ENCODE results near the gene LIN7B. TPM values are rescaled to one million over a fixed set of nuclear protein-coding genes. Genes with fewer than 3 reads are reported as not detected.

The LIN7B gene
- total and polyA plus RNA-seq, 9 of the 15 experiments (the other 6 are each of a cell fraction or from before 2014, with no cell fraction given): 0.89 to 15.7 (median 4.0) TPM

GRCh38 chr19:49155820-49156346 lies 41.7 kb downstream of the LIN7B start (continued):
- TF ChIP-seq, protein P1, sequence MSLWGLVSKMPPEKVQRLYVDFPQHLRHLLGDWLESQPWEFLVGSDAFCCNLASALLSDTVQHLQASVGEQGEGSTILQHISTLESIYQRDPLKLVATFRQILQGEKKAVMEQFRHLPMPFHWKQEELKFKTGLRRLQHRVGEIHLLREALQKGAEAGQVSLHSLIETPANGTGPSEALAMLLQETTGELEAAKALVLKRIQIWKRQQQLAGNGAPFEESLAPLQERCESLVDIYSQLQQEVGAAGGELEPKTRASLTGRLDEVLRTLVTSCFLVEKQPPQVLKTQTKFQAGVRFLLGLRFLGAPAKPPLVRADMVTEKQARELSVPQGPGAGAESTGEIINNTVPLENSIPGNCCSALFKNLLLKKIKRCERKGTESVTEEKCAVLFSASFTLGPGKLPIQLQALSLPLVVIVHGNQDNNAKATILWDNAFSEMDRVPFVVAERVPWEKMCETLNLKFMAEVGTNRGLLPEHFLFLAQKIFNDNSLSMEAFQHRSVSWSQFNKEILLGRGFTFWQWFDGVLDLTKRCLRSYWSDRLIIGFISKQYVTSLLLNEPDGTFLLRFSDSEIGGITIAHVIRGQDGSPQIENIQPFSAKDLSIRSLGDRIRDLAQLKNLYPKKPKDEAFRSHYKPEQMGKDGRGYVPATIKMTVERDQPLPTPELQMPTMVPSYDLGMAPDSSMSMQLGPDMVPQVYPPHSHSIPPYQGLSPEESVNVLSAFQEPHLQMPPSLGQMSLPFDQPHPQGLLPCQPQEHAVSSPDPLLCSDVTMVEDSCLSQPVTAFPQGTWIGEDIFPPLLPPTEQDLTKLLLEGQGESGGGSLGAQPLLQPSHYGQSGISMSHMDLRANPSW (CRISPR knock-in tag; IDR thresholded peaks at IDR 0.05): no peak
- no peak; the same call in 1 of the 2 replicates for TF ChIP-seq MTA3 (IDR thresholded peaks at IDR 0.05; ENCODE audit: borderline replicate concordance)
- TF ChIP-seq HDAC2 (IDR thresholded peaks at IDR 0.05): no peak; the same call in 1 of the 2 replicates
- no peak for TF ChIP-seq ZBTB34 (CRISPR knock-in tag; IDR thresholded peaks at IDR 0.05)
- no peak for TF ChIP-seq TAF1 (IDR thresholded peaks at IDR 0.05; ENCODE audit: control insufficient read depth, extremely low read depth, insufficient read depth, low read length, severe bottlenecking)
- no peak for TF ChIP-seq ZNF785 (CRISPR knock-in tag; IDR thresholded peaks at IDR 0.05)
- TF ChIP-seq HMG20A (CRISPR knock-in tag; conservative IDR thresholded peaks at IDR 0.05): no peak
- TF ChIP-seq HMBOX1 (IDR thresholded peaks at IDR 0.05): no peak
- 0 out of 4 replicates have a peak, but pooled peaks of 1 of the 2 experiments have one; percentile 10 for TF ChIP-seq SIN3A (IDR thresholded peaks at IDR 0.05; ENCODE audit: borderline replicate concordance in 2 of 2, control insufficient read depth in 1 of 2, low read depth in 2 of 2, low read length in 2 of 2)
- TF ChIP-seq REST (IDR thresholded peaks at IDR 0.05; ENCODE audit: borderline replicate concordance): 0 out of 2 replicates have a peak, but pooled peaks have one; percentile 11
- no peak for TF ChIP-seq REST (CRISPR knock-in tag; IDR thresholded peaks at IDR 0.05; ENCODE audit: low read depth)
- peak in 1 of 2 experiments; percentile 61; a peak in 1 of 4 replicates for TF ChIP-seq KDM1A (IDR thresholded peaks at IDR 0.05)
- TF ChIP-seq SAFB (IDR thresholded peaks at IDR 0.05; ENCODE audit: borderline replicate concordance, low read depth, low read length): no peak
- no peak for TF ChIP-seq ETS2 (tag; IDR thresholded peaks at IDR 0.05; ENCODE audit: borderline replicate concordance, poor library complexity, severe bottlenecking)
- TF ChIP-seq ELF2 (CRISPR knock-in tag; IDR thresholded peaks at IDR 0.05): no peak
